AG09319 (cell line): ENCODE data around the gene GNA12.

Source experiments
- DNase-seq: peaks from one replicate; pipeline ENCODE4 v3.0.0-alpha.2; 2010; ENCODE audit warnings: low read depth; ENCODE audit errors: extremely low read depth
- CTCF ChIP-seq: IDR thresholded peaks from 2 replicates; pipeline ENCODE4 v1.5.1; 2011; ENCODE audit warnings: low read depth, mild to moderate bottlenecking, inconsistent platforms, low read length, moderate library complexity

The GNA12 gene

GRCh38 chr7:2883101-2883500 is 39.0 kb upstream of the GNA12 start:
- no peak for TF ChIP-seq CTCF

GRCh38 chr7:2882111-2882510 is 38.0 kb upstream of the GNA12 start:
- TF ChIP-seq CTCF, result no peak
- no peak for DNase-seq

More at GRCh38 chr7:2883101-2883500, 39.0 kb upstream of the GNA12 start:
- no peak for DNase-seq

- TF ChIP-seq CTCF, result no peak
- DNase-seq, result no peak
Observed at GRCh38 chr7:2880874-2881533, 36.9 kb upstream of the GNA12 start.

GRCh38 chr7:2880051-2880450 is 35.9 kb upstream of the GNA12 start:
- no peak for TF ChIP-seq CTCF
- DNase-seq, result no peak

- TF ChIP-seq CTCF, result no peak
- no peak for DNase-seq
Observed at GRCh38 chr7:2879354-2879753, 35.2 kb upstream of the GNA12 start.

GRCh38 chr7:2878306-2878705 is 34.2 kb upstream of the GNA12 start:
- TF ChIP-seq CTCF, result no peak
- no peak for DNase-seq

- DNase-seq, result no peak
- TF ChIP-seq CTCF, result no peak
Observed at GRCh38 chr7:2876031-2876731, 32.1 kb upstream of the GNA12 start.
